A549 (cell line): ENCODE data around the gene ARMH3. TPM values are rescaled to one million over a fixed set of nuclear protein-coding genes. Genes with fewer than 3 reads are reported as not detected.

ENCODE experiments used
- ATOH8 ChIP-seq: fragments of 250-450 bp; sonication (Bioruptor Pico); IDR thresholded peaks from 2 replicates; pipeline ENCODE4 v1.5.0; 2020; ENCODE audit warnings: low read depth, mild to moderate bottlenecking, moderate library complexity
- BCL3 ChIP-seq: fragments of >200 bp; sonication (Bioruptor Twin); formaldehyde crosslinking; IDR thresholded peaks from 3 replicates; pipeline ENCODE4 v1.6.1; 2016
- CBX8 ChIP-seq: fragments of 200-600 bp; sonication (generic); IDR thresholded peaks from 2 replicates; pipeline ENCODE4 v1.6.1; 2016
- CHD4 ChIP-seq: fragments of 200-600 bp; sonication (generic); IDR thresholded peaks from 2 replicates; pipeline ENCODE4 v1.6.1; 2016; ENCODE audit warnings: antibody characterized with exemption, mild to moderate bottlenecking, borderline replicate concordance
- EP300 ChIP-seq, 2 experiments: fragments of >200 bp; sonication (Bioruptor Twin); formaldehyde crosslinking; IDR thresholded peaks; 2 replicates in 1 of 2; 3 replicates in 1 of 2; pipeline ENCODE4 v1.6.1; 2016 to 2017
- FOSL2 ChIP-seq, 2 experiments: fragments of 450-650 bp in 1 of 2; fragments of >200 bp in 1 of 2; sonication (Bioruptor Twin) in 1 of 2; formaldehyde crosslinking; IDR thresholded peaks; 2 replicates each; pipeline versions ENCODE4 v1.5.0 to v1.6.1; 2016 to 2020; ENCODE audit warnings: mild to moderate bottlenecking in 1 of 2, moderate library complexity in 1 of 2
- FOXS1 ChIP-seq: fragments of 250-450 bp; sonication (Bioruptor Pico); IDR thresholded peaks from 2 replicates; pipeline ENCODE4 v1.5.0; 2020; ENCODE audit warnings: mild to moderate bottlenecking, moderate library complexity
- HES2 ChIP-seq: fragments of >200 bp; sonication (Bioruptor Twin); formaldehyde crosslinking; IDR thresholded peaks from 2 replicates; pipeline ENCODE4 v1.6.1; 2016
- HOXB13 ChIP-seq: fragments of 250-450 bp; sonication (Bioruptor Pico); IDR thresholded peaks from 2 replicates; pipeline ENCODE4 v1.5.0; 2020; ENCODE audit warnings: low read depth, mild to moderate bottlenecking, moderate library complexity
- JUN ChIP-seq, 2 experiments: fragments of >200 bp; sonication (Bioruptor Twin); formaldehyde crosslinking; IDR thresholded peaks; 2 replicates in 1 of 2; 3 replicates in 1 of 2; pipeline ENCODE4 v1.6.1; 2016 to 2017
- JUNB ChIP-seq: fragments of >200 bp; sonication (Bioruptor Twin); formaldehyde crosslinking; IDR thresholded peaks from 2 replicates; pipeline ENCODE4 v1.6.1; 2016
- MAFK ChIP-seq: fragments of 450-650 bp; IDR thresholded peaks from 2 replicates; pipeline ENCODE4 v1.6.1; 2014; ENCODE audit not compliant: partially characterized antibody
- MAX ChIP-seq: IDR thresholded peaks from 2 replicates; pipeline ENCODE4 v1.6.1; 2012
- NFE2L2 ChIP-seq: fragments of 150-350 bp; conservative IDR thresholded peaks from 2 replicates; pipeline ENCODE4 v1.6.1; 2014; ENCODE audit warnings: low read length
- NPAS2 ChIP-seq: fragments of 250-450 bp; sonication (Bioruptor Pico); IDR thresholded peaks from 2 replicates; pipeline ENCODE4 v1.8.0; 2022; ENCODE audit warnings: mild to moderate bottlenecking, moderate library complexity, borderline replicate concordance
- NR3C1 ChIP-seq: fragments of >200 bp; sonication (Bioruptor Twin); formaldehyde crosslinking; IDR thresholded peaks from 3 replicates; pipeline ENCODE4 v1.6.1; 2017
- PBX3 ChIP-seq: IDR thresholded peaks from 2 replicates; pipeline ENCODE4 v1.6.1; 2012
- PHF8 ChIP-seq: fragments of 200-600 bp; sonication (generic); IDR thresholded peaks from 2 replicates; pipeline ENCODE4 v1.6.1; 2016; ENCODE audit warnings: low read depth, mild to moderate bottlenecking, antibody characterized with exemption, moderate library complexity, borderline replicate concordance
- POLR2A ChIP-seq: IDR thresholded peaks from 2 replicates; pipeline ENCODE4 v1.6.1; 2012; ENCODE audit warnings: mild to moderate bottlenecking, low read length
- POLR2AphosphoS2 ChIP-seq: conservative IDR thresholded peaks from 2 replicates; pipeline ENCODE4 v1.6.1; 2012; ENCODE audit warnings: low read length, improper control_type of control experiment, inconsistent platforms
- RAD21 ChIP-seq, 2 experiments: fragments of >200 bp in 1 of 2; sonication (Bioruptor Twin) in 1 of 2; formaldehyde crosslinking in 1 of 2; IDR thresholded peaks in 1 of 2; conservative IDR thresholded peaks in 1 of 2; 2 replicates in 1 of 2; 3 replicates in 1 of 2; pipeline ENCODE4 v1.6.1; 2012 to 2018; ENCODE audit warnings: inconsistent platforms in 1 of 2
- RFX5 ChIP-seq: fragments of 450-650 bp; IDR thresholded peaks from 2 replicates; pipeline ENCODE4 v1.7.1; 2014; ENCODE audit warnings: antibody characterized with exemption, mild to moderate bottlenecking, moderate library complexity
- TP53 ChIP-seq: fragments of 250-450 bp; sonication (Bioruptor Pico); IDR thresholded peaks from 2 replicates; pipeline ENCODE4 v1.5.0; 2021; ENCODE audit warnings: mild to moderate bottlenecking, moderate library complexity
- ZC3H11A ChIP-seq: fragments of 450-650 bp; IDR thresholded peaks from 2 replicates; pipeline ENCODE4 v1.6.1; 2014; ENCODE audit warnings: antibody characterized with exemption, mild to moderate bottlenecking
- ZFP36 ChIP-seq: fragments of 450-650 bp; IDR thresholded peaks from 2 replicates; pipeline ENCODE4 v1.6.1; 2014; ENCODE audit warnings: borderline replicate concordance; ENCODE audit not compliant: partially characterized antibody
- ZNF302 ChIP-seq: fragments of 250-450 bp; sonication (Bioruptor Pico); IDR thresholded peaks from 2 replicates; pipeline ENCODE4 v1.9.0; 2021; ENCODE audit warnings: inconsistent platforms, mild to moderate bottlenecking, moderate library complexity
- polyA plus RNA-seq, 4 experiments: library from polyadenylated mRNA; depleted of rRNA in 3 of 4; stranded (reverse); fragments of >200 nt; fragmentation: RNase III in 1 of 4; extraction: RNeasy Plus Mini Kit Qiagen cat#74134 plus additional on column Dnase treatment in 1 of 4; gene quantifications; 2 replicates in 3 of 4; 3 replicates in 1 of 4; pipeline ENCODE4 v1.2.3, GENCODE V29; 2011 to 2017
- TF ChIP-seq, protein P1 (sequence below): fragments of 200-600 bp; sonication (generic); IDR thresholded peaks from 2 replicates; pipeline ENCODE4 v1.6.1; 2016; ENCODE audit warnings: antibody characterized with exemption, mild to moderate bottlenecking, moderate library complexity
- TF ChIP-seq, protein P2 (sequence below): IDR thresholded peaks from 2 replicates; pipeline ENCODE4 v1.6.1; 2012; ENCODE audit warnings: low read depth, borderline replicate concordance
- TF ChIP-seq, protein P3 (sequence below): fragments of 250-450 bp; sonication (Bioruptor Pico); IDR thresholded peaks from 2 replicates; pipeline ENCODE4 v1.5.0; 2021; ENCODE audit warnings: mild to moderate bottlenecking, moderate library complexity, borderline replicate concordance
- TF ChIP-seq, protein P4 (sequence below): fragments of >200 bp; sonication (Bioruptor Twin); formaldehyde crosslinking; IDR thresholded peaks from 3 replicates; pipeline ENCODE4 v1.5.1; 2016

Gene ARMH3
- polyA plus RNA-seq, 2 of the 4 experiments (the other 2 are of a cell fraction): 12.7 to 17.3 TPM

DNA sequence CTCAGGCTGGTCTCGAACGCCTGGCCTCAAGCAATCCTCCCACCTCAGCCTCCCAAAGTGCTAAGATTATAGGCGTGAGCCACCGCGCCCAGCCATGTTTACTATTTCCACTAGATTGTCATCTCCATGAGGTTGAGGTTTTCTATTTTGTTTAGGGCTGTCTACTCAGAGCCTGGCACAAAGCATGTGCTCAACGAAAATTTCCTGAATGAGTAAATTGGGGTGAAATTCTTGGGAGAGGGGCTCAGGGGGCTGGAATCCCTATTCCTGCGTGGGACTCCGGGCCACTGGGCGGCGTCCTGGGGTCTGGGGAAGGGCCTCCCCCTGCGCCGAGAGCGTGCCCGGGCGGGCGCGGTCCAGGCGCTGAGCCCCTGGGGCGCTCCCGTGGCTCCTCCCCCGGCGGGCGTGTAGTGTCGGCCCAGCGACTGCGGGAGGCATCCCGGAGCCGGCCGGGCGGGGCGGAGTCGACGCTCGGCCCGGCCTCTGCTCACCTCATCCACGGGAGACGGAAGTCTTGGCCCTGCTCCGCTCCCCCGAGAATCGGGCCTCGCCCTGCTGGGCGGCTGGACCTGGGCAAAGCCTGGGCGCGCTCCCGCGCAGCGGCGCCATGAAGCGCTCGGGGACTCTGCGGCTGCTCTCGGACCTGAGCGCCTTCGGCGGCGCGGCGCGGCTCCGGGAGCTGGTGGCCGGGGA, 9.0 kb upstream of the ARMH3 start, which contains the start of gene HPS6 (continued):
- TF ChIP-seq, protein P1, sequence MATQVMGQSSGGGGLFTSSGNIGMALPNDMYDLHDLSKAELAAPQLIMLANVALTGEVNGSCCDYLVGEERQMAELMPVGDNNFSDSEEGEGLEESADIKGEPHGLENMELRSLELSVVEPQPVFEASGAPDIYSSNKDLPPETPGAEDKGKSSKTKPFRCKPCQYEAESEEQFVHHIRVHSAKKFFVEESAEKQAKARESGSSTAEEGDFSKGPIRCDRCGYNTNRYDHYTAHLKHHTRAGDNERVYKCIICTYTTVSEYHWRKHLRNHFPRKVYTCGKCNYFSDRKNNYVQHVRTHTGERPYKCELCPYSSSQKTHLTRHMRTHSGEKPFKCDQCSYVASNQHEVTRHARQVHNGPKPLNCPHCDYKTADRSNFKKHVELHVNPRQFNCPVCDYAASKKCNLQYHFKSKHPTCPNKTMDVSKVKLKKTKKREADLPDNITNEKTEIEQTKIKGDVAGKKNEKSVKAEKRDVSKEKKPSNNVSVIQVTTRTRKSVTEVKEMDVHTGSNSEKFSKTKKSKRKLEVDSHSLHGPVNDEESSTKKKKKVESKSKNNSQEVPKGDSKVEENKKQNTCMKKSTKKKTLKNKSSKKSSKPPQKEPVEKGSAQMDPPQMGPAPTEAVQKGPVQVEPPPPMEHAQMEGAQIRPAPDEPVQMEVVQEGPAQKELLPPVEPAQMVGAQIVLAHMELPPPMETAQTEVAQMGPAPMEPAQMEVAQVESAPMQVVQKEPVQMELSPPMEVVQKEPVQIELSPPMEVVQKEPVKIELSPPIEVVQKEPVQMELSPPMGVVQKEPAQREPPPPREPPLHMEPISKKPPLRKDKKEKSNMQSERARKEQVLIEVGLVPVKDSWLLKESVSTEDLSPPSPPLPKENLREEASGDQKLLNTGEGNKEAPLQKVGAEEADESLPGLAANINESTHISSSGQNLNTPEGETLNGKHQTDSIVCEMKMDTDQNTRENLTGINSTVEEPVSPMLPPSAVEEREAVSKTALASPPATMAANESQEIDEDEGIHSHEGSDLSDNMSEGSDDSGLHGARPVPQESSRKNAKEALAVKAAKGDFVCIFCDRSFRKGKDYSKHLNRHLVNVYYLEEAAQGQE: no peak; the same call in 1 of the 2 replicates
- TF ChIP-seq, protein P2, sequence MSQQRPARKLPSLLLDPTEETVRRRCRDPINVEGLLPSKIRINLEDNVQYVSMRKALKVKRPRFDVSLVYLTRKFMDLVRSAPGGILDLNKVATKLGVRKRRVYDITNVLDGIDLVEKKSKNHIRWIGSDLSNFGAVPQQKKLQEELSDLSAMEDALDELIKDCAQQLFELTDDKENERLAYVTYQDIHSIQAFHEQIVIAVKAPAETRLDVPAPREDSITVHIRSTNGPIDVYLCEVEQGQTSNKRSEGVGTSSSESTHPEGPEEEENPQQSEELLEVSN: 0 out of 2 replicates have a peak, but pooled peaks have one; percentile 19
- TF ChIP-seq ATOH8 (CRISPR knock-in tag) (no peak), HES2 (no peak), RAD21 (conservative IDR thresholded peaks at IDR 0.05 in 1 of 2, IDR thresholded peaks at IDR 0.05 in 1 of 2) (peak in 1 of 2 experiments; percentile 18; a peak in 1 of 5 replicates), CBX8 (no peak), ZNF302 (no peak), POLR2AphosphoS2 (no peak), PBX3 (no peak), RFX5 (no peak), BCL3 (peak; percentile 70; the same call in 2 of the 3 replicates), TP53 (CRISPR knock-in tag) (0 out of 2 replicates have a peak, but pooled peaks have one; percentile 47), EP300 (IDR thresholded peaks at IDR 0.05) (no peak), POLR2A (peak; percentile 71), HOXB13 (CRISPR knock-in tag) (no peak), NPAS2 (CRISPR knock-in tag) (no peak), FOSL2 (IDR thresholded peaks at IDR 0.05) (no peak), FOSL2 (CRISPR knock-in tag; IDR thresholded peaks at IDR 0.05) (no peak), MAFK (no peak), ZC3H11A (no peak), PHF8 (peak; percentile 94; the same call in 1 of the 2 replicates), JUNB (no peak), FOXS1 (no peak), CHD4 (peak; percentile 98), NFE2L2 (no peak), ZFP36 (no peak), NR3C1 (no peak), JUN (IDR thresholded peaks at IDR 0.05) (peak in 1 of 2 experiments; percentile 58; a peak in 2 of 5 replicates), MAX (peak; percentile 76)
- TF ChIP-seq, protein P3, sequence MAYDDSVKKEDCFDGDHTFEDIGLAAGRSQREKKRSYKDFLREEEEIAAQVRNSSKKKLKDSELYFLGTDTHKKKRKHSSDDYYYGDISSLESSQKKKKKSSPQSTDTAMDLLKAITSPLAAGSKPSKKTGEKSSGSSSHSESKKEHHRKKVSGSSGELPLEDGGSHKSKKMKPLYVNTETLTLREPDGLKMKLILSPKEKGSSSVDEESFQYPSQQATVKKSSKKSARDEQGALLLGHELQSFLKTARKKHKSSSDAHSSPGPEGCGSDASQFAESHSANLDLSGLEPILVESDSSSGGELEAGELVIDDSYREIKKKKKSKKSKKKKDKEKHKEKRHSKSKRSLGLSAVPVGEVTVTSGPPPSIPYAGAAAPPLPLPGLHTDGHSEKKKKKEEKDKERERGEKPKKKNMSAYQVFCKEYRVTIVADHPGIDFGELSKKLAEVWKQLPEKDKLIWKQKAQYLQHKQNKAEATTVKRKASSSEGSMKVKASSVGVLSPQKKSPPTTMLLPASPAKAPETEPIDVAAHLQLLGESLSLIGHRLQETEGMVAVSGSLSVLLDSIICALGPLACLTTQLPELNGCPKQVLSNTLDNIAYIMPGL: no peak
- TF ChIP-seq, protein P4, sequence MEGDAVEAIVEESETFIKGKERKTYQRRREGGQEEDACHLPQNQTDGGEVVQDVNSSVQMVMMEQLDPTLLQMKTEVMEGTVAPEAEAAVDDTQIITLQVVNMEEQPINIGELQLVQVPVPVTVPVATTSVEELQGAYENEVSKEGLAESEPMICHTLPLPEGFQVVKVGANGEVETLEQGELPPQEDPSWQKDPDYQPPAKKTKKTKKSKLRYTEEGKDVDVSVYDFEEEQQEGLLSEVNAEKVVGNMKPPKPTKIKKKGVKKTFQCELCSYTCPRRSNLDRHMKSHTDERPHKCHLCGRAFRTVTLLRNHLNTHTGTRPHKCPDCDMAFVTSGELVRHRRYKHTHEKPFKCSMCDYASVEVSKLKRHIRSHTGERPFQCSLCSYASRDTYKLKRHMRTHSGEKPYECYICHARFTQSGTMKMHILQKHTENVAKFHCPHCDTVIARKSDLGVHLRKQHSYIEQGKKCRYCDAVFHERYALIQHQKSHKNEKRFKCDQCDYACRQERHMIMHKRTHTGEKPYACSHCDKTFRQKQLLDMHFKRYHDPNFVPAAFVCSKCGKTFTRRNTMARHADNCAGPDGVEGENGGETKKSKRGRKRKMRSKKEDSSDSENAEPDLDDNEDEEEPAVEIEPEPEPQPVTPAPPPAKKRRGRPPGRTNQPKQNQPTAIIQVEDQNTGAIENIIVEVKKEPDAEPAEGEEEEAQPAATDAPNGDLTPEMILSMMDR: peak; percentile 45
